GM18505 (cell line): ENCODE results near the gene MZB1.
"Not testable (repeated sequence)": the region's sequence is repeated elsewhere in the genome, so short reads cannot be mapped to it uniquely, and the experiment has no call there.

Experiments
- ATAC-seq: cut with Tn5 transposase; IDR thresholded peaks from one replicate; pipeline ENCODE4 v1.9.1; 2021; ENCODE audit not compliant: unreplicated experiment
- POLR2A ChIP-seq: IDR thresholded peaks from 4 replicates; pipeline ENCODE4 v1.6.1; 2011; ENCODE audit warnings: borderline replicate concordance; ENCODE audit not compliant: insufficient read depth, insufficient read length; ENCODE audit errors: extremely low read depth

Gene MZB1

GRCh38 chr5:139358064-139358463, 31.6 kb downstream of the MZB1 start:
- no peak for ATAC-seq
- no peak for TF ChIP-seq POLR2A

GRCh38 chr5:139355900-139356299, 33.8 kb downstream of the MZB1 start:
- not testable (repeated sequence) for ATAC-seq

- no peak for ATAC-seq
- TF ChIP-seq POLR2A = no peak
Observed at GRCh38 chr5:139354186-139354585, 35.5 kb downstream of the MZB1 start.

- not testable (repeated sequence) for ATAC-seq
Observed at GRCh38 chr5:139347863-139348262, 41.9 kb downstream of the MZB1 start.

- not testable (repeated sequence) for ATAC-seq
Observed at GRCh38 chr5:139345442-139345841, 44.3 kb downstream of the MZB1 start.

- no peak for ATAC-seq
- TF ChIP-seq POLR2A = no peak
Observed at GRCh38 chr5:139344177-139344576, 45.5 kb downstream of the MZB1 start.

- TF ChIP-seq POLR2A = no peak
- ATAC-seq = no peak
Observed at GRCh38 chr5:139343476-139343875, 46.2 kb downstream of the MZB1 start.

- ATAC-seq = no peak
- TF ChIP-seq POLR2A = no peak
Observed at GRCh38 chr5:139342423-139342723, 47.3 kb downstream of the MZB1 start.

GRCh38 chr5:139341689-139342422, 47.9 kb downstream of the MZB1 start, which contains the start of gene PAIP2:
TSS of gene PAIP2 (plus strand) at chr5:139341854. CDS start at chr5:139363785, 21,931 bp downstream.
- peak; percentile 85 for ATAC-seq
- peak; percentile 81 for TF ChIP-seq POLR2A

- ATAC-seq = no peak
- no peak for TF ChIP-seq POLR2A
Observed at GRCh38 chr5:139341187-139341688, 48.5 kb downstream of the MZB1 start.

- ATAC-seq = no peak
- no peak for TF ChIP-seq POLR2A
Observed at GRCh38 chr5:139340051-139340450, 49.7 kb downstream of the MZB1 start.
